Lower lobe of right lung (tissue), 2 donors: ENCODE results near the gene BCKDK. TPM values are rescaled to one million over a fixed set of nuclear protein-coding genes. Genes with fewer than 3 reads are reported as not detected.

Experiments
- ATAC-seq, 2 donors: fragments of 200-7000 bp; cut with Tn5 transposase; one replicate each; pipeline ENCODE4 v1.9.1; 2020 to 2022; ENCODE audit warnings: mild to moderate bottlenecking in 2 of 2, moderate library complexity in 2 of 2
- DNase-seq: peaks from one replicate; pipeline ENCODE4 v3.0.0-alpha.2; 2020
- H3K27ac ChIP-seq: fragments of 200-600 bp; one replicate; pipeline ENCODE4 v1.8.0; 2022
- H3K27me3 ChIP-seq: fragments of 200-600 bp; one replicate; pipeline ENCODE4 v1.8.0; 2022; ENCODE audit warnings: low read depth
- H3K36me3 ChIP-seq: fragments of 200-600 bp; one replicate; pipeline ENCODE4 v1.8.0; 2022; ENCODE audit warnings: mild to moderate bottlenecking
- H3K4me1 ChIP-seq: fragments of 200-600 bp; one replicate; pipeline ENCODE4 v1.8.0; 2022
- H3K4me3 ChIP-seq: fragments of 200-600 bp; one replicate; pipeline ENCODE4 v1.8.0; 2022; ENCODE audit warnings: mild to moderate bottlenecking
- H3K9me3 ChIP-seq: fragments of 200-600 bp; one replicate; pipeline ENCODE4 v1.8.0; 2022
- intact Hi-C: fragments of 100-400 bp; cut with DNase I; formaldehyde crosslinking; loops from one replicate; pipeline ENCODE4 v1.11.0; 2022
- total RNA-seq: library from RNA; stranded (reverse); fragmentation: NEBNext Ultra II Directional; extraction: Animal tissue kit (Norgen Biotek cat#: 25700); gene quantifications from one replicate; pipeline ENCODE4 v1.2.1, GENCODE V29; 2021
- TF ChIP-seq, protein P1 (sequence below): fragments of 200-600 bp; IDR thresholded peaks from one replicate; pipeline ENCODE4 v1.8.0; 2022; ENCODE audit warnings: antibody characterized with exemption, mild to moderate bottlenecking
- donor health status: DM: no; HTN: yes; CAD: no; lungs with severe emphysema.

BCKDK gene
- total RNA-seq, 1 donor from 2014 or later = 37.6 TPM

DNA sequence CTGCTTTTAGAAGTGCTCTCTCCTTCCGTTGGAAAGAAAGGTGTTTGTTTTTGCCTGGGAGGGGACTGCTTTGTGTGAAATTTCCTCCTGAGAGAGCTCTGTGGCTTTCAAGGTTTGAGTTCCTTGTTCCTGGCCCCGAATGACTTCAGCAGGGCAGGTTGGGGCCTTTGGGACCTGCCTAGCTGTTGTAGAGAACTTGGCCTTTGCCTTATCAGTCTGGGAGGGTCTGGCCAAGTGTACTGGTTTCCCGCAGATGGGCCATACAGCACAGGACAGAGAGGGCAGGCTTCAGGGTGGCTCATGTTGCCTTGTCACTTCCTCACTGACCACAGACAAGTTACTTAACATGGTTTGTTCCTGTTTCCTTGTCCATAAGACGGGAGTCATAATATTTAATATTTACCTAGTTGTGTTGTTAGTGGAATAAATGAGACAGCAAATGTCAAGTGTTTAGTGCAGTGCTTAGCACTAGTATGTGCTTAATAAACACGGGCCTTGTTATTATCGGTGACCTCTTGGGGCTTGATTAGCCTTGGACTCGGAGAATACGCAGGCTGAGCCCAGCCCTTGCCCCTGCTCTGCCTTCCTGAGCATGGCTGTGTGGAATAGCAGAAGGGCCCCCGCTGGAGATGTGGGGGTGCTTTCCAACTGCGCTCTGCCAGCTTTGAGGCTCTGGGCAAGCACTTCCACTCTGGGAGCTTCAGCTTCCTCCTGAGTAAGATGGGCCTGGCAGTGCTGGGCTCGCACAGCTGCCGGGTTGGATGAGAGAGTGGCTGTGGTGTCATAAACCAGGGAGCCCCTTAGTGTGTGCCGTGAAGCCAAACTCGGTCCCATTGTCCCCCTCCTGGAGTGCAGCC lies 20.8 kb downstream of the BCKDK start:
- DNase-seq (peak; percentile 88), ATAC-seq (peak; percentile 77 to 85)
- no peaks in the 10 kb centered on the region for H3K27me3 ChIP-seq
- H3K4me3 ChIP-seq = peak overlapping the region; percentile 16
- TF ChIP-seq, protein P1, sequence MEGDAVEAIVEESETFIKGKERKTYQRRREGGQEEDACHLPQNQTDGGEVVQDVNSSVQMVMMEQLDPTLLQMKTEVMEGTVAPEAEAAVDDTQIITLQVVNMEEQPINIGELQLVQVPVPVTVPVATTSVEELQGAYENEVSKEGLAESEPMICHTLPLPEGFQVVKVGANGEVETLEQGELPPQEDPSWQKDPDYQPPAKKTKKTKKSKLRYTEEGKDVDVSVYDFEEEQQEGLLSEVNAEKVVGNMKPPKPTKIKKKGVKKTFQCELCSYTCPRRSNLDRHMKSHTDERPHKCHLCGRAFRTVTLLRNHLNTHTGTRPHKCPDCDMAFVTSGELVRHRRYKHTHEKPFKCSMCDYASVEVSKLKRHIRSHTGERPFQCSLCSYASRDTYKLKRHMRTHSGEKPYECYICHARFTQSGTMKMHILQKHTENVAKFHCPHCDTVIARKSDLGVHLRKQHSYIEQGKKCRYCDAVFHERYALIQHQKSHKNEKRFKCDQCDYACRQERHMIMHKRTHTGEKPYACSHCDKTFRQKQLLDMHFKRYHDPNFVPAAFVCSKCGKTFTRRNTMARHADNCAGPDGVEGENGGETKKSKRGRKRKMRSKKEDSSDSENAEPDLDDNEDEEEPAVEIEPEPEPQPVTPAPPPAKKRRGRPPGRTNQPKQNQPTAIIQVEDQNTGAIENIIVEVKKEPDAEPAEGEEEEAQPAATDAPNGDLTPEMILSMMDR = no peak
- H3K4me1 ChIP-seq = peaks cover 67% of the 10 kb centered on the region
- peak overlapping the region; percentile 96 for H3K27ac ChIP-seq
- H3K36me3 ChIP-seq = peaks cover 68% of the 10 kb centered on the region
- intact Hi-C loops = no loop called here
- H3K9me3 ChIP-seq = no peaks in the 10 kb centered on the region

DNA sequence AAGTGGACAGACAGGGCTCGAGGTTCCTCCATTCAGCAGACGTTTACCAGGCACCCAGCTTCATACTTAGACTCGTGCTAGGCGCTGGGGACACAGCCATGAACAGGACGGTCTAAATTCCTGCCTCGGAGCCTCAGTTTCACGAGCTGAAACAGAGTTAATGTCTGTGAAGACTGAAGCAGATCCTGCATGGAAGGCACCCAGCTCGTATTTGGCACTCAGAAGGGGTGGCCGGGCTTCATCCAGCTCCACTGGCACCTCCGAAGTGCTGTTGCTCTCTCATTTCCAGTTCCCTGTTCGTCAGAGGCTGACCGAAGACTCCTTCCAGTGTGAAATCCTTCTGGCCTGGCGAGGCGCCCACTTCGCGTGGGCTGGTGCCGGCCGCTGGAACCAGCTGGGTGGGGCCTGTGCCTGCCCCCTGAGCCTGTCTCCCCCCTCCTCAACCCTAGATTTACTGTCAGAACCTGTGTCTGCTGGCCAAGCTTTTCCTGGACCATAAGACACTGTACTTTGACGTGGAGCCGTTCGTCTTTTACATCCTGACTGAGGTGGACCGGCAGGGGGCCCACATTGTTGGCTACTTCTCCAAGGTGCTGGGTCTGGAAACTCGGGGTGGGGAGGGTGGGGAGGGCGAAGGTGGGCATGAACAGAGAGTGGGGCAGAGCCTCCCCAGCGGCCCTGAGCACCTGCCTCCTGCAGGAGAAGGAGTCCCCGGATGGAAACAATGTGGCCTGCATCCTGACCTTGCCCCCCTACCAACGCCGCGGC lies 21.6 kb downstream of the BCKDK start:
- DNase-seq = peak; percentile 87
- no peaks in the 10 kb centered on the region for H3K27me3 ChIP-seq
- no peaks in the 10 kb centered on the region for H3K9me3 ChIP-seq
- peak overlapping the region; percentile 96 for H3K27ac ChIP-seq
- peaks cover 60% of the 10 kb centered on the region for H3K36me3 ChIP-seq
- ATAC-seq = peak; percentile 26 to 41
- peak overlapping the region; percentile 33 for H3K4me3 ChIP-seq
- intact Hi-C loops = no loop called here
- TF ChIP-seq, protein P1 = no peak
- H3K4me1 ChIP-seq = peaks cover 67% of the 10 kb centered on the region

DNA sequence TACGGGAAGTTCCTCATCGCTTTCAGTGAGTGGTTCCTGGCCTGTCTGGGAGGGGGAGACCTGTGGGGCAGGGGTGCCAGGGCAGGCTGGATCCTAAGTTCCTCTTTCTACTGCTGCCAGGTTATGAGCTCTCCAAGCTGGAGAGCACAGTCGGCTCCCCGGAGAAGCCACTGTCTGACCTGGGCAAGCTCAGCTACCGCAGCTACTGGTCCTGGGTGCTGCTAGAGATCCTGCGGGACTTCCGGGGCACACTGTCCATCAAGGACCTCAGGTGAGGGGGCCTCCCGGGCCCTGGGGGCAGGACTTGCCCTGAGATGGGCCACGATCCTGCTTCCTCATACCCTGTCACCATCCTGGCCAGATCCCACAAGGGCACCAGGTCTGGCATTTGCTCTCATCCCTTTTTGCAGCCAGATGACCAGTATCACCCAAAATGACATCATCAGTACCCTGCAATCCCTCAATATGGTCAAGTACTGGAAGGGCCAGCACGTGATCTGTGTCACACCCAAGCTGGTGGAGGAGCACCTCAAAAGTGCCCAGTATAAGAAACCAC lies 22.2 kb downstream of the BCKDK start:
- Histone ChIP-seq H3K9me3 (no peaks in the 10 kb centered on the region), H3K27me3 (no peaks in the 10 kb centered on the region), H3K4me3 (peak overlapping the region; percentile 33), H3K27ac (peak overlapping the region; percentile 96), H3K4me1 (peaks cover 67% of the 10 kb centered on the region), H3K36me3 (peaks cover 55% of the 10 kb centered on the region)
- TF ChIP-seq, protein P1 = no peak
- DNase-seq (peak; percentile 77), ATAC-seq (peak; percentile 0)
- intact Hi-C loops = no loop called here

DNA sequence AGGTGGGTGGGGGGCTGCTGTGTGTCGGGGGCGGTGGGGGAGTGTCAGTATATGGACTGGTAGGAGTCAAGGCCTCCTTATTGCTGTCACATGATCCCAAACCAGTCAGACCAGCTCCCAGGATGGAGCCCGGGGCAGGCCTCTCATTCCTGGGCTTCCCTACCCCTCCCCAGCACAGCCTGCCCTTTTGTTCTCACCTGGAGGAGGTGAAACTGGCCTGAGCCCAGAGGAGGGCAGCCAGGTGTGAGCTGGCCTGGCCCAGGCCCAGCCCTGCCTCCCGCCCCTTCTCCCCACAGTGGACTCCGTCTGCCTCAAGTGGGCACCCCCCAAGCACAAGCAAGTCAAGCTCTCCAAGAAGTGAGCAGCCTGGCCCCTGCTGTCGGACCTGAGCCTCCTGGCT lies 22.7 kb downstream of the BCKDK start:
- DNase-seq = peak; percentile 93
- intact Hi-C loops = no loop called here
- H3K4me1 ChIP-seq = peaks cover 67% of the 10 kb centered on the region
- H3K27me3 ChIP-seq = no peaks in the 10 kb centered on the region
- TF ChIP-seq, protein P1 = no peak
- H3K36me3 ChIP-seq = peaks cover 55% of the 10 kb centered on the region
- H3K27ac ChIP-seq = peak overlapping the region; percentile 96
- H3K9me3 ChIP-seq = no peaks in the 10 kb centered on the region
- no peak overlapping the region for H3K4me3 ChIP-seq
- peak; percentile 73 to 77 for ATAC-seq

DNA sequence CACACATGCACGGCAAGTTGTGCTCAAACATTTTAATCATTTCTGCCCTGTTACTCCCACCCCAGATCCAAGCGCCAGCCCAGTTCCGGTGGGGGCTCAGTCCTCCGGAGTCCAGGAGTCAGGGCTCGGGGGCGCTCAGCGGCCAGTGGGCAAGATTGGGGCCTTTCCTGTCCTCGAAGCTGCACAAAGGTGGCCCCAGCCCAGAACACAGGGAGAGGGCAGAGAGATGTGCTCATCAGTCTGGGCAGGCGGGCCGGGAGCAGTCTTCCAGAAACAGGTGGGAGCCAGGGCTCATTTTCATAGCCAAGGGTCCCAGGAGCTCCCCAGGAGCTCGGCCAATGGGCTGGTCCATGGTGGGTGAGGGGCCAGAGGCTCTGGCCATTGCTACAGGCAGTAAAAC lies 23.2 kb downstream of the BCKDK start:
- peak overlapping the region; percentile 96 for H3K27ac ChIP-seq
- H3K27me3 ChIP-seq = no peaks in the 10 kb centered on the region
- H3K36me3 ChIP-seq = peaks cover 55% of the 10 kb centered on the region
- H3K4me3 ChIP-seq = no peak overlapping the region
- intact Hi-C loops = no loop called here
- DNase-seq (no peak), ATAC-seq (no peak)
- peaks cover 67% of the 10 kb centered on the region for H3K4me1 ChIP-seq
- no peaks in the 10 kb centered on the region for H3K9me3 ChIP-seq
- TF ChIP-seq, protein P1 = no peak
